ENCODE results near the gene RYR1. TPM values are rescaled to one million over a fixed set of nuclear protein-coding genes. Genes with fewer than 3 reads are reported as not detected.
"Not testable (repeated sequence)": the region's sequence is repeated elsewhere in the genome, so short reads cannot be mapped to it uniquely, and the experiment has no call there.

Gene RYR1
- total RNA-seq, 1 donor from 2014 or later = 243 TPM

DNA sequence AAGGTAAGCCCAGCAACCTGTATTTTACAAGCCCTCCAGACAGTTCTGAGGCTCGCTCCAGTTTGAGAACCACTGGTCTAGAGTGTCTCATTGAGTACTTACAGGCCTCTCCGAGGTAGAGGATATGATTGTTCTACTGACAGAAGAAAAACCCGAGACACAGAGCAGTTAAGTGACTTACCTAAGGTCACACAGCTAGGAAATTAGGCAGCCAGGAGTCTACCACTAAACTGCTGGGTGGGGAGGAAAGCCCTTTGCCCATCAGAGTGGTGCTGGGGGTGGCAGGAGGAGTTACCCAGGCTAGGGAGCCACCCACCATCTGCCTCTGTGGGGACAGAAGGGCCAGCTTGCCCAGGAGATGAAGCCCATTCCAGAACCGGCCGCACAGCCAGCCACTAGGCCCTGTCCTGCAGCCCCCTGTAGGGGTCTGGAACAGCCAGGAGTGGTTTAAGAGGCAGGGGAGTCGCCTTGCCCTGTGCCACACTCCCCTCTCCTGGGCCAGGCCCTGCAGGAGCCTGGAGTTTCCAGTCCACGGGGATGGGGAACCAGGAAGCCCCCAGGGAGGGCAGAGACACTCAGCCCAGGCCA, 8.2 kb upstream of the RYR1 start:
- Histone ChIP-seq H3K27ac (ENCODE audit: low read depth, low read length) (no peak overlapping the region), H3K9me3 (ENCODE audit: control insufficient read depth in 3 of 3, low read length in 3 of 3) (no peaks in the 10 kb centered on the region), H3K4me1 (ENCODE audit: control insufficient read depth in 3 of 3, insufficient read depth in 3 of 3, low read length in 3 of 3) (no peaks in the 10 kb centered on the region), H3K9ac (ENCODE audit: low read depth in 1 of 3, low read length in 3 of 3) (no peak overlapping the region), H3K27me3 (ENCODE audit: control insufficient read depth in 3 of 3, insufficient read depth in 3 of 3, low read length in 3 of 3) (peaks cover 0 to 6% (median 0%) of the 10 kb centered on the region in 3 donors), H3K4me3 (ENCODE audit: low read length in 3 of 3) (no peak overlapping the region), H3K36me3 (ENCODE audit: control insufficient read depth in 3 of 3, insufficient read depth in 3 of 3, low read length in 3 of 3) (no peaks in the 10 kb centered on the region)

DNA sequence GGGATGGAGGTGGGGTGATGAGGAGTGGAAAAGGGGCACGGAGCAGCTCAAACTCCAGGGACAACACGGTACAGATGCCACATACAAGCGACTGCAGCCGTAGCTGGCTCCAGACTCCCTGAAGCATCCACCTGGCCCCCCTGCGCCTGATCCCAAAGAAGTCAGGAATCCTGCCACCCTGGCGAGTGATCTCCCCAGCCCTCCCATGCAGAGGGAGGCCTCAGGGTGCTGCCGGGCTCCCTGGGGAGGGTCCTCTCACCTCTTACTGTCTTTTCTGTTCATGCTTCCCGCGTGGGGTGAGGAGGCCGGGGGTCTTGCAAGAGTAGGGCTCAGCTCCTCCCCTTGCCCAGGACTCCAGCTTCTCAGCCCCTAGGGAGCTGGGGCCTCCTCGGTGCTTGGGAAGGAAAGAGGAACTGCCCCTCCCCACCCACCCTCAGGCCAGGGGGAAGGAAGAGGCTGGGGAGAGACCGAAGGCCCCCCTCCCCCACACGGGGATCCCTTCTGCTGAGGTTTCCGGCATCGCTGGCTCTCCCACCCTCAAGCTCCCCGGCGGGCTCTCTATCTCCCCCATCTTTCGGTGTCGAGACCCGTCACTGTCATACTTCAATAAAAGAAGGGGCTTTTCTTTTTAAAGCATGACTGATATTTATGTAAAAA, 7.6 kb upstream of the RYR1 start, which contains the start of gene RASGRP4:
TSS of gene RASGRP4 (minus strand) at position 410 of the 657 bp plus-strand sequence. CDS start at position 282, 128 bp downstream.
- Histone ChIP-seq H3K27me3 (ENCODE audit: control insufficient read depth in 3 of 3, insufficient read depth in 3 of 3, low read length in 3 of 3) (peaks cover 0 to 5% (median 0%) of the 10 kb centered on the region in 3 donors), H3K4me1 (ENCODE audit: control insufficient read depth in 3 of 3, insufficient read depth in 3 of 3, low read length in 3 of 3) (no peaks in the 10 kb centered on the region), H3K9me3 (ENCODE audit: control insufficient read depth in 3 of 3, low read length in 3 of 3) (no peaks in the 10 kb centered on the region), H3K27ac (ENCODE audit: low read depth, low read length) (no peak within 1 kb of the TSS), H3K9ac (ENCODE audit: low read depth in 1 of 3, low read length in 3 of 3) (no peak within 1 kb of the TSS), H3K36me3 (ENCODE audit: control insufficient read depth in 3 of 3, insufficient read depth in 3 of 3, low read length in 3 of 3) (no peaks in the 10 kb centered on the region), H3K4me3 (ENCODE audit: low read length in 3 of 3) (no peak within 1 kb of the TSS)

DNA sequence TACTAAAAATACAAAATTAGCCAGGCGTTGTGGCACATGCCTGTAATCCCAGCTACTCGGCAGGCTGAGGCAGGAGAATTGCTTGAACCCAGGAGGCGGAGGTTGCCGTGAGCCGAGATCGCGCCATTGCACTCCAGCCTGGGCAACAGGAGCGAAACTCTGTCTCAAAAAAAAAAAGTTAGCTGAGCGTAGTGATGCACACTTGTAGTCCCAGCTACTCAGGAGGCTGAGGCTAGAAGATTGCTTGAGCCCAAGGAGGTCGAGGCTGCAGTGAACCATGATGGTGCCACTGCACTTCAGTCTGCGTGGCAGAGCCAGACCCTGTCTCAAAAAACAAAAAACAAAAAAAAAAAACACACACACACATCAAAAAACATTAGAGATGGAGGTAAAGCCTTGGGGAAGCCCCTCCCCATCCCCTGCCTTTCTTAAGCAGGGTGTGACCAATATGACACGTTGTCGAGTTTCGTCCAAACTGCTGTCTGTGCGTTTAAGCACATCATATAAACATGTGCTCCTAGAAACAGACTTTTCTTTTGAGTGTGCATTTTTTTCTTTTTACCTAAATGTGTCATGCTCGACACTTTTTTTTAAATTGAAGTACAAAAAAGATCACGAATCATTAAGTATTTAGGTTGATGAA, 6.3 kb upstream of the RYR1 start:
- not testable (repeated sequence) for H3K27me3 ChIP-seq (ENCODE audit: control insufficient read depth in 3 of 3, insufficient read depth in 3 of 3, low read length in 3 of 3); H3K36me3 ChIP-seq (ENCODE audit: control insufficient read depth in 3 of 3, insufficient read depth in 3 of 3, low read length in 3 of 3)

DNA sequence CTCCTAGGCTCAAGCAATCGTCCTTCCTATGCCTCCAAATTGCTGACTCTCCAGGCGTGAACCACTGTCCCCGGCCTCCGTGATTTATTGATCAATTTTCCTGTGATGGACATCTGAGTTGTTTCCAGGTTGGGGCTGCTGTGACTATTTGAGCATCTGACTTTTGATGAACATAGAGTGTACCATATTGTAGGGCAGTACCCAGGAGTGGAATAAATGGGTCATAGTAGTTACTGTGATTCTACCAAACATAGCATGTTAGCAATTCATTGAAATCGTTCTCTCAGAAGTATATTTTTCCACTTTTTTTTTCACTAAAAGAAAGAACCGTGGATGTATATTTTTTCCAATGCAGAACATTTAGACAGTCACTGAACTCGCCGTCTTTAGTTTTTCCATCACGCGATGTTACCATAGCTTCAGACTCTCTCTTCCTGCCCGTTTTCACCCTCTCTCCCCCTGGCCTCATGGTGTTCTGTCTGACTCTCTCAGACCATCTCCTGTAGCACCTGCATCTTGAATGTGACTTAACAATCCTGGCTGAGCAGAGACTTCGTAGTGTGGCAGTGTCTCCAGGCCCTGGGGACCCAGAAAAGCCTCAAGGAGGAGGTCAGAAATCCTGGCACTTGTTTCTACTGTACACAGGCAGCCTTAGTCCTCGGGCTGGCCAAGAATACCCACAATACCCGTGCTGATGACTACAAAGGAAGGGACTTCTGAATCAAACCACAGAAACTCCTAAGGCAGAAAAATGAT, 4.3 kb upstream of the RYR1 start:
- no peaks in the 10 kb centered on the region for H3K9me3 ChIP-seq (ENCODE audit: control insufficient read depth in 3 of 3, low read length in 3 of 3)
- H3K4me1 ChIP-seq (ENCODE audit: control insufficient read depth in 3 of 3, insufficient read depth in 3 of 3, low read length in 3 of 3) = peaks cover 6 to 16% (median 9%) of the 10 kb centered on the region in 3 donors
- peaks cover 0 to 3% (median 0%) of the 10 kb centered on the region in 3 donors for H3K27me3 ChIP-seq (ENCODE audit: control insufficient read depth in 3 of 3, insufficient read depth in 3 of 3, low read length in 3 of 3)
- no peak overlapping the region for H3K4me3 ChIP-seq (ENCODE audit: low read length in 3 of 3)
- no peaks in the 10 kb centered on the region for H3K36me3 ChIP-seq (ENCODE audit: control insufficient read depth in 3 of 3, insufficient read depth in 3 of 3, low read length in 3 of 3)
- no peak overlapping the region for H3K27ac ChIP-seq (ENCODE audit: low read depth, low read length)
- no peak overlapping the region for H3K9ac ChIP-seq (ENCODE audit: low read depth in 1 of 3, low read length in 3 of 3)

More for the DNA sequence above, 6.3 kb upstream of the RYR1 start:
- not testable (repeated sequence) for H3K4me1 ChIP-seq (ENCODE audit: control insufficient read depth in 3 of 3, insufficient read depth in 3 of 3, low read length in 3 of 3); H3K4me3 ChIP-seq (ENCODE audit: low read length in 3 of 3); H3K9me3 ChIP-seq (ENCODE audit: control insufficient read depth in 3 of 3, low read length in 3 of 3); H3K27ac ChIP-seq (ENCODE audit: low read depth, low read length); H3K9ac ChIP-seq (ENCODE audit: low read depth in 1 of 3, low read length in 3 of 3)

DNA sequence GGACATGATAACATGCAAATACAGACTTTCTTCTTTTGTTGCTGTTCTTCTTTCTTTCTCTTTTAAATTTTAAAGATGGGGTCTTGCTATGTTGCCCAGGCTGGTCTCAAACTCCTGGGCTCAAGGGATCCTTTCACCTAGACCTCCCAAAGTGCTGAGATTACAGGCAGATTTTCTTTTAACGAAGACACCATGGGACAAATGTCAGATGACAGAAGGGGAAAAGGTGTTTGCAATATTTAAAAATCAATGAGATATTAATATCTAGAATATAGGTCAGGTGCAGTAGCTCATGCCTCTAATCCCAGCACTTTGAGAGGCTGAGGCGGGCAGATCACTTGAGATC, 3.7 kb upstream of the RYR1 start:
- H3K4me1 ChIP-seq (ENCODE audit: control insufficient read depth in 3 of 3, insufficient read depth in 3 of 3, low read length in 3 of 3) = peaks cover 6 to 16% (median 9%) of the 10 kb centered on the region in 3 donors
- H3K36me3 ChIP-seq (ENCODE audit: control insufficient read depth in 3 of 3, insufficient read depth in 3 of 3, low read length in 3 of 3) = no peaks in the 10 kb centered on the region
- no peak overlapping the region for H3K4me3 ChIP-seq (ENCODE audit: low read length in 3 of 3)
- H3K9me3 ChIP-seq (ENCODE audit: control insufficient read depth in 3 of 3, low read length in 3 of 3) = no peaks in the 10 kb centered on the region
- no peak overlapping the region for H3K27ac ChIP-seq (ENCODE audit: low read depth, low read length)
- peaks cover 0 to 4% (median 0%) of the 10 kb centered on the region in 3 donors for H3K27me3 ChIP-seq (ENCODE audit: control insufficient read depth in 3 of 3, insufficient read depth in 3 of 3, low read length in 3 of 3)
- H3K9ac ChIP-seq (ENCODE audit: low read depth in 1 of 3, low read length in 3 of 3) = no peak overlapping the region

DNA sequence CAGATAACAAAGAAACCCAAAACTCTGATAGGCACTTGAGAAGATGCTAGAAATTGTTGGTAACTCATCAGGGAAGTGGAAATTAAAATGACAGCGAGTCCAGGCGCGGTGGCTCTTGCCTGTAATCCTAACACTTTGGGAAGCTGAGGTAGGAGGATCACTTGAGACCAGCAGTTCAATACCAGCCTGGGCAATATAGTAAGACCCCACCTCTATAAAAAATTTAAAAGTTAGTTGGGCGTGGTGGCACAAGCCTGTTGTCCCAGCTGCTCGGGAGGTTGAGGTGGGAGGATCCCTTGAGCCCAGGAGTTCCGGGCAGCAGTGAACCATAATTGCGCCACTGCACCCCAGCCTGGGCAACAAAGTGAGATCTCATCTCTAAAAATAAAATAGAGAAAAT, 2.6 kb upstream of the RYR1 start:
- peaks cover 6 to 16% (median 9%) of the 10 kb centered on the region in 3 donors for H3K4me1 ChIP-seq (ENCODE audit: control insufficient read depth in 3 of 3, insufficient read depth in 3 of 3, low read length in 3 of 3)
- no peaks in the 10 kb centered on the region for H3K36me3 ChIP-seq (ENCODE audit: control insufficient read depth in 3 of 3, insufficient read depth in 3 of 3, low read length in 3 of 3)
- H3K4me3 ChIP-seq (ENCODE audit: low read length in 3 of 3) = no peak overlapping the region
- peak overlapping the region in 1 of 3 donors; percentile 23 for H3K9ac ChIP-seq (ENCODE audit: low read depth in 1 of 3, low read length in 3 of 3)
- peaks cover 0 to 4% (median 0%) of the 10 kb centered on the region in 3 donors for H3K27me3 ChIP-seq (ENCODE audit: control insufficient read depth in 3 of 3, insufficient read depth in 3 of 3, low read length in 3 of 3)
- H3K27ac ChIP-seq (ENCODE audit: low read depth, low read length) = peak overlapping the region; percentile 79
- H3K9me3 ChIP-seq (ENCODE audit: control insufficient read depth in 3 of 3, low read length in 3 of 3) = no peaks in the 10 kb centered on the region

DNA sequence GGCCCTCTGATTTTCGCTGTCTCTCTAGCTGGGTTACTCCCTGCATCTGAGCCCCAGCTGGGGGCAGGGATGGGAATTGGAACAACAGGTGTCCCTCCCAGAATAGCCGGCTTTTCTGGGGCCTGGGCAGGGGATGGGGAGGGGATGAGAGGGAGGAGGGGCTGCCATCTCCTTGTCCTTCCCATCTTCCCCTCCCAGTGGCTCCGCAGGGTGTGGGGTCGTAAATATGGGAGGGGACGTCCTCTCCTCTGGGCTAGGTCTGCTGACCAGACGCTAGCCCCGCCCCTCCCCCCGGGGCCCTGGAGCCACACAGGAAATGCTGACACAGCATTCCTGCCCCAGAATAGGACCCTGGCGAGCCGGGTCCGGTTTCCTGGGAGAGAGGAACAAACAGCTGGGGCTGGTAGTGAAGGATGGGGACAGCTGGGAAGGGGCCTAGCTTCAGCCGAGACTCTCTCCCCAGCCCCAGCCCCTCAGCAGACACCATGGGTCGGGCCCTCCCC, 1.1 kb downstream of the RYR1 start:
- H3K27me3 ChIP-seq (ENCODE audit: control insufficient read depth in 3 of 3, insufficient read depth in 3 of 3, low read length in 3 of 3) = peaks cover 0 to 4% (median 0%) of the 10 kb centered on the region in 3 donors
- peak overlapping the region; percentile 100 for H3K27ac ChIP-seq (ENCODE audit: low read depth, low read length)
- H3K4me1 ChIP-seq (ENCODE audit: control insufficient read depth in 3 of 3, insufficient read depth in 3 of 3, low read length in 3 of 3) = peaks cover 25 to 46% (median 33%) of the 10 kb centered on the region in 3 donors
- peaks cover 4% of the 10 kb centered on the region in 3 donors for H3K36me3 ChIP-seq (ENCODE audit: control insufficient read depth in 3 of 3, insufficient read depth in 3 of 3, low read length in 3 of 3)
- no peaks in the 10 kb centered on the region for H3K9me3 ChIP-seq (ENCODE audit: control insufficient read depth in 3 of 3, low read length in 3 of 3)
- H3K9ac ChIP-seq (ENCODE audit: low read depth in 1 of 3, low read length in 3 of 3) = peak overlapping the region; percentile 91 to 100 (median 100)
- H3K4me3 ChIP-seq (ENCODE audit: low read length in 3 of 3) = peak overlapping the region; percentile 90 to 97 (median 91)

DNA sequence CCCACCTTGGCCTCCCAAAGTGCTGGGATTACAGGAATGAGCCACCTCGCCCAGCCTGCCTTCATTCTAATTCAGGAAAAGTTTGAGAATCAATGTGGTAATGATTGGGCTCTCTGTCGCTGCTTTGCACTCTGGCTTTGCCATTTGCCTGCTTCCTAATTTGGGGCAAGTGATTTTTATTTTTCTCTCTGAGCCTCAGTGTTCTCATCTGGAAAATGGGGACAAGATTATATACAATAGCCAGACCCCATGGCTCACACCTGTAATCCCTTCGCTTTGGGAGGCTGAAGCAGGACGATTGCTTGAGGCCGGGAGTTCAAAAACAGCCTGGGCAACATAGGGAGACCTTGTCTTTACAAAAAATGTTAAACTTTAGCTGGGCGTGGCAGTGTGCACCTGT, 3.8 kb downstream of the RYR1 start:
- Histone ChIP-seq H3K27ac (ENCODE audit: low read depth, low read length) (peak overlapping the region; percentile 100), H3K4me3 (ENCODE audit: low read length in 3 of 3) (peak overlapping the region; percentile 10 to 61 (median 52)), H3K4me1 (ENCODE audit: control insufficient read depth in 3 of 3, insufficient read depth in 3 of 3, low read length in 3 of 3) (peaks cover 30 to 55% (median 40%) of the 10 kb centered on the region in 3 donors), H3K27me3 (ENCODE audit: control insufficient read depth in 3 of 3, insufficient read depth in 3 of 3, low read length in 3 of 3) (peaks cover 0 to 4% (median 0%) of the 10 kb centered on the region in 3 donors), H3K36me3 (ENCODE audit: control insufficient read depth in 3 of 3, insufficient read depth in 3 of 3, low read length in 3 of 3) (peaks cover 4 to 7% (median 6%) of the 10 kb centered on the region in 3 donors), H3K9ac (ENCODE audit: low read depth in 1 of 3, low read length in 3 of 3) (peak overlapping the region in 2 of 3 donors; percentile 25 to 74), H3K9me3 (ENCODE audit: control insufficient read depth in 3 of 3, low read length in 3 of 3) (no peaks in the 10 kb centered on the region)

DNA sequence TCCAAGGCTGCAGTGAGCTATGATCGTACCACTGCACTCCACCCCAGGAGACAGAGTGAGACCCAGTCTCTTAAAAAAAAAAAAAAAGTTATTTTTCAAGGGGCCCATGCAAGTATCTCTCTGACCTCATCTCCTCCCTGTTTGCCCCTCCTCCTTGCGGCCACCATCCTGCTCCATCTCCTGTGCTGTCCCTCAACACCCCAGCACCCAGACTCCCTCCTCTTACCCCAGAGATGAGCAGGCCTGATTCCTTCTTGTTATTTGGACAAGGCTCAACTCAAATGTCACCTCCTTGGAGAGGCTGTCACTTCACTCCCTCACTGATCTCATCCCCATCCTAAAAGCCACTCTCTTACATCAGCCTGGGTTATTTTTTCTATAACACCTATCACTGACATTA, 4.4 kb downstream of the RYR1 start:
- Histone ChIP-seq H3K27ac (ENCODE audit: low read depth, low read length) (peak overlapping the region; percentile 100), H3K9ac (ENCODE audit: low read depth in 1 of 3, low read length in 3 of 3) (peak overlapping the region in 1 of 3 donors; percentile 33), H3K9me3 (ENCODE audit: control insufficient read depth in 3 of 3, low read length in 3 of 3) (no peaks in the 10 kb centered on the region), H3K4me1 (ENCODE audit: control insufficient read depth in 3 of 3, insufficient read depth in 3 of 3, low read length in 3 of 3) (peaks cover 27 to 52% (median 39%) of the 10 kb centered on the region in 3 donors), H3K27me3 (ENCODE audit: control insufficient read depth in 3 of 3, insufficient read depth in 3 of 3, low read length in 3 of 3) (peaks cover 0 to 4% (median 0%) of the 10 kb centered on the region in 3 donors), H3K4me3 (ENCODE audit: low read length in 3 of 3) (peak overlapping the region in 1 of 3 donors; percentile 52), H3K36me3 (ENCODE audit: control insufficient read depth in 3 of 3, insufficient read depth in 3 of 3, low read length in 3 of 3) (peaks cover 7 to 14% (median 10%) of the 10 kb centered on the region in 3 donors)

All from skeletal muscle tissue (tissue), 4 donors.